Endodermal cell (in vitro differentiated cells): Measurements from ENCODE around the gene RERE. TPM values are rescaled to one million over a fixed set of nuclear protein-coding genes. Genes with fewer than 3 reads are reported as not detected.
"Not testable (repeated sequence)": the region's sequence is repeated elsewhere in the genome, so short reads cannot be mapped to it uniquely, and the experiment has no call there.

Experiments
- DNase-seq: peaks from one replicate; pipeline ENCODE4 v3.0.0-alpha.2; 2017
- H3K27ac ChIP-seq: 2 replicates; pipeline ENCODE4 v1.5.1; 2013; ENCODE audit warnings: mild to moderate bottlenecking, low read depth, low read length, moderate library complexity
- H3K27me3 ChIP-seq: 2 replicates; pipeline ENCODE4 v1.6.1; 2013; ENCODE audit warnings: mild to moderate bottlenecking, low read length, moderate library complexity; ENCODE audit not compliant: insufficient read depth, control insufficient read depth, poor library complexity, severe bottlenecking
- H3K36me3 ChIP-seq: 2 replicates; pipeline ENCODE4 v1.7.0; 2013; ENCODE audit warnings: mild to moderate bottlenecking, low read length, moderate library complexity; ENCODE audit not compliant: control insufficient read depth, insufficient read depth
- H3K4me1 ChIP-seq: one replicate; pipeline ENCODE4 v1.7.0; 2013; ENCODE audit warnings: low read length; ENCODE audit not compliant: control insufficient read depth, insufficient read depth
- H3K4me3 ChIP-seq: 2 replicates; pipeline ENCODE4 v1.5.1; 2013; ENCODE audit warnings: mild to moderate bottlenecking, low read length, moderate library complexity
- H3K9ac ChIP-seq: 2 replicates; pipeline ENCODE4 v1.6.1; 2013; ENCODE audit warnings: mild to moderate bottlenecking, low read length, moderate library complexity; ENCODE audit not compliant: poor library complexity, severe bottlenecking; ENCODE audit errors: extremely low read depth
- H3K9me3 ChIP-seq: 2 replicates; pipeline ENCODE4 v1.6.1; 2013; ENCODE audit warnings: mild to moderate bottlenecking, low read length, moderate library complexity; ENCODE audit not compliant: control insufficient read depth
- H3K27ac Mint-ChIP-seq: 2 replicates; pipeline ENCODE4 v1.8.0; 2020; ENCODE audit warnings: mixed read lengths
- H3K27me3 Mint-ChIP-seq: 2 replicates; pipeline ENCODE4 v1.8.0; 2021; ENCODE audit warnings: mild to moderate bottlenecking, mixed read lengths; ENCODE audit not compliant: insufficient read depth
- H3K36me3 Mint-ChIP-seq: 2 replicates; pipeline ENCODE4 v1.8.0; 2020; ENCODE audit warnings: low read depth, mixed read lengths
- H3K4me1 Mint-ChIP-seq: 2 replicates; pipeline ENCODE4 v1.8.0; 2020; ENCODE audit warnings: mixed read lengths
- H3K4me3 Mint-ChIP-seq: 2 replicates; pipeline ENCODE4 v1.8.0; 2020; ENCODE audit warnings: mild to moderate bottlenecking, moderate library complexity, mixed read lengths
- H3K9me3 Mint-ChIP-seq: 2 replicates; pipeline ENCODE4 v1.8.0; 2020; ENCODE audit warnings: mild to moderate bottlenecking, mixed read lengths
- WGBS, 2 experiments: methylation state at CpG; one replicate each; pipeline versions ENCODE4 v1.1.5 to v1.1.7; 2013; ENCODE audit warnings: missing lambda C conversion rate in 2 of 2, mixed read lengths in 1 of 2; ENCODE audit not compliant: insufficient coverage in 1 of 2, insufficient read length in 1 of 2; 5-methylcytosine and 5-hydroxymethylcytosine counted together
- total RNA-seq, 2 donors: library from RNA; stranded (reverse); fragmentation: NEBNext Ultra II Directional in 1 of 2; extraction: Animal tissue kit (Norgen Biotek cat#: 25700) in 1 of 2; gene quantifications; 2 replicates in 1 of 2; 3 replicates in 1 of 2; pipeline ENCODE4 v1.2.1, GENCODE V29; 2021
- TF ChIP-seq, protein P1 (sequence below): fragments of 200-600 bp; sonication (generic); conservative IDR thresholded peaks from 2 replicates; pipeline ENCODE4 v1.5.0; 2021; ENCODE audit warnings: antibody characterized with exemption, mild to moderate bottlenecking

The RERE gene
- total RNA-seq, 2 donors from 2014 or later: 159 to 179 TPM

GRCh38 chr1:8448911-8449661, 368.4 kb downstream of the RERE start:
- H3K4me3 ChIP-seq: no peak overlapping the region
- Mint-ChIP-seq H3K27ac (peak overlapping the region; percentile 16), H3K4me1 (peaks cover 9% of the 10 kb centered on the region), H3K4me3 (no peak overlapping the region), H3K27me3 (no peaks in the 10 kb centered on the region), H3K9me3 (no peaks in the 10 kb centered on the region), H3K36me3 (peaks cover 32% of the 10 kb centered on the region)
- no peak overlapping the region for H3K9ac ChIP-seq
- H3K4me1 ChIP-seq: no peaks in the 10 kb centered on the region
- peak overlapping the region; percentile 58 for H3K27ac ChIP-seq
- no peak for DNase-seq
- TF ChIP-seq, protein P1, sequence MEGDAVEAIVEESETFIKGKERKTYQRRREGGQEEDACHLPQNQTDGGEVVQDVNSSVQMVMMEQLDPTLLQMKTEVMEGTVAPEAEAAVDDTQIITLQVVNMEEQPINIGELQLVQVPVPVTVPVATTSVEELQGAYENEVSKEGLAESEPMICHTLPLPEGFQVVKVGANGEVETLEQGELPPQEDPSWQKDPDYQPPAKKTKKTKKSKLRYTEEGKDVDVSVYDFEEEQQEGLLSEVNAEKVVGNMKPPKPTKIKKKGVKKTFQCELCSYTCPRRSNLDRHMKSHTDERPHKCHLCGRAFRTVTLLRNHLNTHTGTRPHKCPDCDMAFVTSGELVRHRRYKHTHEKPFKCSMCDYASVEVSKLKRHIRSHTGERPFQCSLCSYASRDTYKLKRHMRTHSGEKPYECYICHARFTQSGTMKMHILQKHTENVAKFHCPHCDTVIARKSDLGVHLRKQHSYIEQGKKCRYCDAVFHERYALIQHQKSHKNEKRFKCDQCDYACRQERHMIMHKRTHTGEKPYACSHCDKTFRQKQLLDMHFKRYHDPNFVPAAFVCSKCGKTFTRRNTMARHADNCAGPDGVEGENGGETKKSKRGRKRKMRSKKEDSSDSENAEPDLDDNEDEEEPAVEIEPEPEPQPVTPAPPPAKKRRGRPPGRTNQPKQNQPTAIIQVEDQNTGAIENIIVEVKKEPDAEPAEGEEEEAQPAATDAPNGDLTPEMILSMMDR: no peak
- no peaks in the 10 kb centered on the region for H3K9me3 ChIP-seq
- H3K27me3 ChIP-seq: no peaks in the 10 kb centered on the region
- WGBS, 2 experiments: 91% methylated on average over 10 to 12 of the region's 12 CpGs
- peaks cover 29% of the 10 kb centered on the region for H3K36me3 ChIP-seq

- H3K4me3 Mint-ChIP-seq, H3K27ac ChIP-seq, H3K9ac ChIP-seq, H3K4me3 ChIP-seq, H3K9me3 ChIP-seq, DNase-seq, H3K9me3 Mint-ChIP-seq, H3K27ac Mint-ChIP-seq, H3K27me3 ChIP-seq, H3K4me1 ChIP-seq, H3K27me3 Mint-ChIP-seq: not testable (repeated sequence)
- peaks cover 25% of the 10 kb centered on the region for H3K36me3 ChIP-seq
- Mint-ChIP-seq H3K4me1 (peaks cover 12% of the 10 kb centered on the region), H3K36me3 (peaks cover 28% of the 10 kb centered on the region)
- WGBS, 2 experiments: 96 to 99% methylated on average over 7 to 11 of the region's 11 CpGs
Measured at GRCh38 chr1:8448505-8448904, 368.9 kb downstream of the RERE start.

DNA sequence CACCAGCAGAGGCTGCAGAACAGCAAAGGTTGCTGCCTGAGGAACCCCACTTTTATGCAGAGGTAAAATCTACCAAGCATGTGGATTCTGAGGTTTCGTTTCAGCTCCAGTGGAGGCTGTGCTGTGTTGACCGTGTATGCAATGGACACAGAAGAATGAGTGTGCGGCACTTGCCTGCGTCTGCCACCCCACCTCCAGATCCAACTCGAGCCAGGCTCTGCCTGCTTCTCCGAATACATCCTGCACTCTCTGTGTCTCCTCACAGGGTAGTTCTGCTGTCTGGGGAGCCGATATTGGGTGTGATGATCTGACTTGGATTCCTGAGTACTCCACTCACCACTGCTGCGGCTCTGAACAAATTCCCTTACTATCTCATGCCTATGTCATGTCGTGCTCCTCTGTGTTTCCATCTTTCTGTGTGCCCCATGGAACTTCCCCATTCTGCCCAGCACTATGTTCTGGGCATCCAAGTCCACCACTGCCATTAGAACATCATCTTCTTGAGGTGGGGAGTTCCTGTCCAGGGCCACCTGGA, 369.8 kb downstream of the RERE start:
- no peak overlapping the region for H3K27ac ChIP-seq
- 93 to 96% methylated on average over 9 of the region's 9 CpGs for WGBS, 2 experiments
- peaks cover 31% of the 10 kb centered on the region for H3K36me3 Mint-ChIP-seq

DNA sequence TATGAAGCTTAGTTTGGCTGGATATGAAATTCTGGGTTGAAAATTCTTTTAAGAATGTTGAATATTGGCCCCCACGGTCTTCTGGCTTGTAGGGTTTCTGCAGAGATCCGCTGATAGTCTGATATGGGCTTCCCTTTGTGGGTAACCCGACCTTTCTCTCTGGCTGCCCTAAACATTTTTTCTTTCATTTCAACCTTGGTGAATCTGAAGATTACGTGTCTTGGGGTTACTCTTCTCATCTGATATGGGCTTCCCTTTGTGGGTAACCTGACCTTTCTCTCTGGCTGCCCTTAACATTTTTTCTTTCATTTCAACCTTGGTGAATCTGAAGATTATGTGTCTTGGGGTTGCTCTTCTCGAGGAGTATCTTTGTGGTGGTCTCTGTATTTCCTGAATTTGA, 371.3 kb downstream of the RERE start:
- not testable (repeated sequence) for H3K9ac ChIP-seq, H3K4me3 Mint-ChIP-seq, H3K9me3 Mint-ChIP-seq, H3K9me3 ChIP-seq, H3K27me3 ChIP-seq, H3K4me1 ChIP-seq, DNase-seq, H3K27me3 Mint-ChIP-seq, H3K4me3 ChIP-seq, H3K27ac ChIP-seq
- peaks cover 26% of the 10 kb centered on the region for H3K36me3 ChIP-seq
- H3K36me3 Mint-ChIP-seq: peaks cover 36% of the 10 kb centered on the region
- H3K4me1 Mint-ChIP-seq: peaks cover 15% of the 10 kb centered on the region
- 95 to 97% methylated on average over 4 to 5 of the region's 5 CpGs for WGBS, 2 experiments
- H3K27ac Mint-ChIP-seq: peak overlapping the region; percentile 81

More for the DNA sequence above, 369.8 kb downstream of the RERE start:
- peaks cover 12% of the 10 kb centered on the region for H3K4me1 Mint-ChIP-seq
- Histone ChIP-seq H3K4me3 (no peak overlapping the region), H3K4me1 (no peaks in the 10 kb centered on the region), H3K9ac (no peak overlapping the region), H3K9me3 (peaks cover 4% of the 10 kb centered on the region), H3K27me3 (no peaks in the 10 kb centered on the region), H3K36me3 (peaks cover 28% of the 10 kb centered on the region)
- no peak overlapping the region for H3K4me3 Mint-ChIP-seq
- no peaks in the 10 kb centered on the region for H3K27me3 Mint-ChIP-seq
- DNase-seq: no peak
- H3K9me3 Mint-ChIP-seq: no peaks in the 10 kb centered on the region
- no peak overlapping the region for H3K27ac Mint-ChIP-seq
- TF ChIP-seq, protein P1: no peak
